MM.1S (cell line): Measurements from ENCODE around the gene CLTCL1.

Experiments used
- EZH2 ChIP-seq: fragments of 300-600 bp; sonication (generic); optimal IDR thresholded peaks from 2 replicates; pipeline ENCODE3; 2017; ENCODE audit warnings: low read depth, mild to moderate bottlenecking, antibody characterized with exemption, low read length, mixed read lengths
- EZH2phosphoT487 ChIP-seq: fragments of 300-600 bp; sonication (generic); IDR thresholded peaks from 2 replicates; pipeline ENCODE4 v1.6.1; 2018; ENCODE audit warnings: antibody characterized with exemption, low read length
- TF ChIP-seq, protein P1 (sequence below): fragments of 300-600 bp; sonication (generic); IDR thresholded peaks from 2 replicates; pipeline ENCODE4 v1.5.1; 2016; ENCODE audit warnings: antibody characterized with exemption, low read length, mixed read lengths

DNA sequence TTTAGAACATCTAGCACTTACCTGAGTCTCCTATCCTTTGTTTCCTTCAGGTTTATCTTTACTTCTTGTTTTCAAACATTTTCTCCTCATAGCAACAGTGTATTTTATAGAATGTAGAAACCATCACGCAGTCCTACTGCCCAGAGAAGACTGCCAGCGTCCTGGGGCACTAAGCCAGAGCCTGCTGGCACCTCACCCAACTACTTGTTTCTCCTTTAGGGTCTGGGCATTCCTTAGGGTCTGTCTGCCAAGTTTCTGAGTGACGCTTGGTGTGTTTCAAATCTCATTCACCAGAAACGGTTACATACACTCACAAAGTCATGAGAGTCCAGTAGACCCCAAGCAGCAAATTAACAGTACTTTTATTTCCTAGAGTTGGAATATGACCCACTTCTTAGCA is 63.3 kb downstream of the CLTCL1 start:
- TF ChIP-seq, protein P1, sequence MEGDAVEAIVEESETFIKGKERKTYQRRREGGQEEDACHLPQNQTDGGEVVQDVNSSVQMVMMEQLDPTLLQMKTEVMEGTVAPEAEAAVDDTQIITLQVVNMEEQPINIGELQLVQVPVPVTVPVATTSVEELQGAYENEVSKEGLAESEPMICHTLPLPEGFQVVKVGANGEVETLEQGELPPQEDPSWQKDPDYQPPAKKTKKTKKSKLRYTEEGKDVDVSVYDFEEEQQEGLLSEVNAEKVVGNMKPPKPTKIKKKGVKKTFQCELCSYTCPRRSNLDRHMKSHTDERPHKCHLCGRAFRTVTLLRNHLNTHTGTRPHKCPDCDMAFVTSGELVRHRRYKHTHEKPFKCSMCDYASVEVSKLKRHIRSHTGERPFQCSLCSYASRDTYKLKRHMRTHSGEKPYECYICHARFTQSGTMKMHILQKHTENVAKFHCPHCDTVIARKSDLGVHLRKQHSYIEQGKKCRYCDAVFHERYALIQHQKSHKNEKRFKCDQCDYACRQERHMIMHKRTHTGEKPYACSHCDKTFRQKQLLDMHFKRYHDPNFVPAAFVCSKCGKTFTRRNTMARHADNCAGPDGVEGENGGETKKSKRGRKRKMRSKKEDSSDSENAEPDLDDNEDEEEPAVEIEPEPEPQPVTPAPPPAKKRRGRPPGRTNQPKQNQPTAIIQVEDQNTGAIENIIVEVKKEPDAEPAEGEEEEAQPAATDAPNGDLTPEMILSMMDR = no peak
- TF ChIP-seq EZH2 (no peak), EZH2phosphoT487 (no peak)
